ENCODE results near the gene HPCA.

HPCA gene

DNA sequence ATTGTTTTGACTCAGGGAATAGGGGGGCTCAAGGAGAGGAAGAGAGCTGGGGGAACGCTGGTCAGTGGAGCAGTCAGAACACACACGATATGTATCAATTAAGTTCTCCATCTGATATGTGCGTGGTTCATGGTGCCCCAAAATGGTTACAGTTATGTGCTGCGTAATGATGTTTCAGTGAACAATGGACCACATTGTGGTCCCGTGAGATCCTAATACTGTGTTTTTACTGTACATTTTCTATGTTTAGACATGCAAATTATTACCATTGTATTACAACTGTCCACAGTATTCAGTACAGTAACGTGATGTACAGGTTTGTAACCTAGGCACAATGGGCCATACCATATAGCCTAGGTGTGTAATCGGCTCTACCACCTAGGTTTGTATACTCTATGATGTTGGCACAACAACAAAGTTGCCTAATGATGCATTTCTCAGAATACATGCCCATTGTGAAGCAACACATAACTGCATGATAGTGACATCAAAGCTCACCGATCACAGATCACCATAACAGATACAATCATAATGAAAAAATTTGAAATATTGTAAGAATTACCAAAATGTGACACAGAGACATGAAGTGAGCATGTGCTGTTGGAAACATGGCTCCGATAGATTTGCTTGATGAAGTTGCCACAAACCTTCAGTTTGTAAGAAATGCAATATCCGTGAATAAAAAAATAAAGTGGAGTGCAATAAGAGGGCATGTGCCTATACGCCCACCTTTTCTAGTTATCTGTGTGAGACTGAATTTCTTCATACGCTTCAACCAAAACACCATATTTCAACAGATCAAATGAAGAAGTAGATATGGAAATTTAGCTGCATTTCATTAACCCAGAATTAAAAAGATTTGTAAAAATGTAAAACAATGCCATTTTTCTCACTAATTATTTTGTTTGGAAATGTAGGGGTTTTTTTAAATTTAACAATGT lies 29.7 kb downstream of the HPCA start:
- Mint-ChIP-seq H3K27me3 (peaks cover 28 to 47% of the 10 kb centered on the region in 2 donors), H3K27ac (no peak overlapping the region), H3K9me3 (no peaks in the 10 kb centered on the region), H3K4me3 (no peak overlapping the region), H3K36me3 (no peaks in the 10 kb centered on the region), H3K4me1 (no peaks in the 10 kb centered on the region)
- DNase-seq (no peak), ATAC-seq (replicated peaks) (no peak)

GRCh38 chr1:32917521-32917920 lies 31.2 kb downstream of the HPCA start:
- Mint-ChIP-seq H3K27ac (no peak overlapping the region), H3K4me3 (no peak overlapping the region), H3K9me3 (no peaks in the 10 kb centered on the region), H3K36me3 (no peaks in the 10 kb centered on the region), H3K27me3 (peaks cover 43 to 62% of the 10 kb centered on the region in 2 donors), H3K4me1 (no peaks in the 10 kb centered on the region)
- DNase-seq (no peak), ATAC-seq (replicated peaks) (no peak)

GRCh38 chr1:32918179-32918578 lies 31.9 kb downstream of the HPCA start:
- no peak overlapping the region for H3K27ac Mint-ChIP-seq
- H3K9me3 Mint-ChIP-seq, result no peaks in the 10 kb centered on the region
- H3K4me1 Mint-ChIP-seq, result no peaks in the 10 kb centered on the region
- DNase-seq, result no peak
- peaks cover 50 to 68% of the 10 kb centered on the region in 2 donors for H3K27me3 Mint-ChIP-seq
- H3K4me3 Mint-ChIP-seq, result no peak overlapping the region
- H3K36me3 Mint-ChIP-seq, result peaks cover 0 to 1% of the 10 kb centered on the region in 2 donors
- no peak for ATAC-seq (replicated peaks)

- no peak for DNase-seq
- Mint-ChIP-seq H3K27ac (no peak overlapping the region), H3K4me1 (peaks cover 10 to 11% of the 10 kb centered on the region in 2 donors), H3K36me3 (peaks cover 0 to 1% of the 10 kb centered on the region in 2 donors), H3K9me3 (no peaks in the 10 kb centered on the region), H3K4me3 (no peak overlapping the region), H3K27me3 (peaks cover 66 to 83% of the 10 kb centered on the region in 2 donors)
- ATAC-seq (replicated peaks), result no peak
Observed at GRCh38 chr1:32919811-32920733, 33.8 kb downstream of the HPCA start.

DNA sequence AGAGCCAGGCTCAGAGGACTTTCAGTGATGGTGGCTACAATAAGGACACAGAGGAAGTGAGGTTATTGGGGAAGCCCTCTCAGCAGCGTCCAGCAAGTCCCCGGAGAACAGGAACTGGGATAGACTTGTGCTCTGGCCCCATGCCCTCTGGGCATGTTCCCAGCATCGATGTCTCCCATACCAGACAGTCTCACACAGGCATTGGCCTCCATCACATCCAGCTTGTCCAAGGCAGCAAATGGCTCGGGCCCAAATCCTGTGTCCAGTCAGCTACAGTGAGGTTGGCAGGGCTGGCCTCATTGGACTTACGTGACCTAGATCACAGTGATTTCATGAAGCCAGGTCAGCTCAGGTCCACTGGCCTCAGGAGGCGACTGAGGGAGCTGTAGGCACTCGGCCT lies 34.5 kb downstream of the HPCA start:
- no peak overlapping the region for H3K27ac Mint-ChIP-seq
- H3K4me3 Mint-ChIP-seq, result no peak overlapping the region

GRCh38 chr1:32924881-32925344 lies 38.6 kb downstream of the HPCA start:
- DNase-seq, result no peak
- Mint-ChIP-seq H3K27ac (no peak overlapping the region), H3K27me3 (peaks cover 64 to 65% of the 10 kb centered on the region in 2 donors), H3K4me3 (peak overlapping the region; percentile 4 to 66), H3K4me1 (peaks cover 18 to 21% of the 10 kb centered on the region in 2 donors), H3K9me3 (no peaks in the 10 kb centered on the region), H3K36me3 (peaks cover 1 to 4% of the 10 kb centered on the region in 2 donors)
- ATAC-seq (replicated peaks), result peak; percentile 63 to 68

More for the DNA sequence above, 34.5 kb downstream of the HPCA start:
- DNase-seq (no peak), ATAC-seq (replicated peaks) (no peak)
- no peaks in the 10 kb centered on the region for H3K9me3 Mint-ChIP-seq
- H3K4me1 Mint-ChIP-seq, result peaks cover 18 to 19% of the 10 kb centered on the region in 2 donors
- peaks cover 0 to 1% of the 10 kb centered on the region in 2 donors for H3K36me3 Mint-ChIP-seq
- H3K27me3 Mint-ChIP-seq, result peaks cover 69 to 84% of the 10 kb centered on the region in 2 donors

DNA sequence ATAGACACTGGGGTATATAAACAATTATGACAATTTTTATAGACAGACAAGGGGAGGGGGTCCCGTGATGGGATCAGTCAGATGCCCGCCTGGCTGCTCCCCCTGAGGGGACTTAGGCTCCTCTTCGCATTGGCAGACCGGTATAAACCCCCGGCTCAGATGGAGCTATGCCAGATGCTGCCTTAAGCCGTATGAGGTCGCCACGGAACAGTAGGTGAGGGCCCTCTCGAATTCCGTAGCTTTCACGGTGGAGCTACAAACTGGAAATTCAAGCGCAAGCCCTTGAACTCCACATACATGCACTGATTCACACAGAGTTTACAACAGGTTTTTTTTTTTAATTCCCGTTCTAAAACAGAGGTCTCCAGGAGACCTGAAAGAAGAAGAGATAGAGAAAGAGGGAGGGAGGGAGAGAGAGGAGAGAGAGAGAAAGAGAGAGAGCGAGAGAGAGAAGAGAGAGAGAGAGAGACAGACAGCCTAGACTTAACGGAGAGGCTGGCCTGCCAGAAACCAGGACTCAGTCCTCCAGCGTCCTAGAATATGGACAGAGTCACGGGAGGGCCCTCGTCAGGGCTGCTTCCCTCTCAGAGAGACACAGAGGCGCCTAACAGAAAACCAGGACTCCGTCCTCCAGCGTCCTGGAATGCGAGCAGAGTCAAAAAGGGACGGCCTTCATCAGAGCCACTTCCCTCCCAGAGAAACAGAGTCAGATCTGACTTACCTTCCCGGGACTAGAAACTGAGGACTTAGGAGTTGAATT lies 39.3 kb downstream of the HPCA start:
- Mint-ChIP-seq H3K9me3 (no peaks in the 10 kb centered on the region), H3K27ac (no peak overlapping the region), H3K27me3 (peaks cover 58 to 60% of the 10 kb centered on the region in 2 donors), H3K4me1 (peaks cover 18 to 21% of the 10 kb centered on the region in 2 donors), H3K4me3 (peak overlapping the region; percentile 4 to 66), H3K36me3 (peaks cover 1 to 4% of the 10 kb centered on the region in 2 donors)
- peak; percentile 58 to 68 for ATAC-seq (replicated peaks)
- DNase-seq, result no peak

GRCh38 chr1:32926562-32926961 lies 40.3 kb downstream of the HPCA start:
- ATAC-seq (replicated peaks), result no peak
- no peak overlapping the region for H3K4me3 Mint-ChIP-seq
- H3K27ac Mint-ChIP-seq, result no peak overlapping the region
- H3K27me3 Mint-ChIP-seq, result peaks cover 50 to 51% of the 10 kb centered on the region in 2 donors
- H3K4me1 Mint-ChIP-seq, result peaks cover 18 to 21% of the 10 kb centered on the region in 2 donors
- DNase-seq, result no peak
- no peaks in the 10 kb centered on the region for H3K9me3 Mint-ChIP-seq
- peaks cover 1 to 4% of the 10 kb centered on the region in 2 donors for H3K36me3 Mint-ChIP-seq

- H3K27me3 Mint-ChIP-seq, result peaks cover 41 to 42% of the 10 kb centered on the region in 2 donors
- H3K4me3 Mint-ChIP-seq, result no peak overlapping the region
- no peaks in the 10 kb centered on the region for H3K9me3 Mint-ChIP-seq
- peaks cover 1 to 4% of the 10 kb centered on the region in 2 donors for H3K36me3 Mint-ChIP-seq
- DNase-seq (no peak), ATAC-seq (replicated peaks) (no peak)
- H3K27ac Mint-ChIP-seq, result no peak overlapping the region
- H3K4me1 Mint-ChIP-seq, result peaks cover 18 to 21% of the 10 kb centered on the region in 2 donors
Observed at GRCh38 chr1:32927441-32927840, 41.1 kb downstream of the HPCA start.

- H3K27me3 Mint-ChIP-seq, result peaks cover 32 to 34% of the 10 kb centered on the region in 2 donors
- ATAC-seq (replicated peaks) (no peak), DNase-seq (no peak)
- no peak overlapping the region for H3K4me3 Mint-ChIP-seq
- no peak overlapping the region for H3K27ac Mint-ChIP-seq
- H3K4me1 Mint-ChIP-seq, result peaks cover 18 to 22% of the 10 kb centered on the region in 2 donors
- no peaks in the 10 kb centered on the region for H3K9me3 Mint-ChIP-seq
- H3K36me3 Mint-ChIP-seq, result peaks cover 0 to 4% of the 10 kb centered on the region in 2 donors
Observed at GRCh38 chr1:32928285-32928684, 42.0 kb downstream of the HPCA start.

- Mint-ChIP-seq H3K9me3 (no peaks in the 10 kb centered on the region), H3K36me3 (peaks cover 0 to 4% of the 10 kb centered on the region in 2 donors), H3K4me3 (no peak overlapping the region), H3K27me3 (peaks cover 28 to 29% of the 10 kb centered on the region in 2 donors), H3K27ac (no peak overlapping the region), H3K4me1 (peaks cover 15 to 27% of the 10 kb centered on the region in 2 donors)
- DNase-seq, result no peak
- no peak for ATAC-seq (replicated peaks)
Observed at GRCh38 chr1:32928715-32929114, 42.4 kb downstream of the HPCA start.

DNA sequence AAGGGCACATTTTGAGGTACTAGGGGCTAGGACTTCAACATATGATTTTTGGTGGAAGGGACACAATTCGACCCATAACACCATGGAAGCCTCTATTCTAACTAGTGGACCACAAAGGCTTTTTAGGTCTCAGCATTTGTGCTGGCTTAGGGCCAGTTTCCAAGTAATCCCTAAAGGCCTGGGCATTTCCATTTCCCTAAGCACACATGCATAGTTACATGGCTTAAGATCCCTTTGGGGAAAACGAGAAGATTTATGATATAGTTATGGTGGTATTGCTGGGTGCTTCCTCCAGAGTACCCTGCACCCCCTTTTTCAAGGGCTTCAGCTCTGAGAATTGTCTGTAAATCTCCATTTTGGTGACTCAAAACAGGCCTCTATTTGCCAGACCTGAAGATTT lies 43.1 kb downstream of the HPCA start:
- Mint-ChIP-seq H3K4me3 (no peak overlapping the region), H3K27ac (no peak overlapping the region), H3K27me3 (peaks cover 22 to 23% of the 10 kb centered on the region in 2 donors), H3K36me3 (peaks cover 0 to 9% of the 10 kb centered on the region in 2 donors), H3K4me1 (peaks cover 13 to 26% of the 10 kb centered on the region in 2 donors), H3K9me3 (no peaks in the 10 kb centered on the region)
- no peak for DNase-seq
- ATAC-seq (replicated peaks), result no peak

GRCh38 chr1:32931760-32932159 lies 45.5 kb downstream of the HPCA start:
- H3K4me3 Mint-ChIP-seq, result no peak overlapping the region
- peaks cover 0 to 9% of the 10 kb centered on the region in 2 donors for H3K4me1 Mint-ChIP-seq
- H3K27me3 Mint-ChIP-seq, result peaks cover 0 to 5% of the 10 kb centered on the region in 2 donors
- no peak overlapping the region for H3K27ac Mint-ChIP-seq
- peaks cover 4 to 14% of the 10 kb centered on the region in 2 donors for H3K36me3 Mint-ChIP-seq
- ATAC-seq (replicated peaks), result no peak
- DNase-seq, result no peak
- no peaks in the 10 kb centered on the region for H3K9me3 Mint-ChIP-seq

All from stimulated activated naive B cell treated with anti-CD40 and anti-IgM and Interleukin-4, amounts not matched to agents 10 μg/mL and 1 μg/mL and 100 μg/mL, for 72 hours (primary cell).